Naive thymus-derived CD4-positive, alpha-beta T cell (primary cell): ENCODE results near the gene SPRTN. TPM values are rescaled to one million over a fixed set of nuclear protein-coding genes. Genes with fewer than 3 reads are reported as not detected.

Experiments
- ATAC-seq: fragments of 150-1000 bp; cut with Tn5 transposase; 2 replicates; pipeline ENCODE4 v1.10.0; 2021; ENCODE audit warnings: mild to moderate bottlenecking, moderate library complexity
- CTCF ChIA-PET: fragments of 350-600 bp; sonication (Branson Sonifier 250); formaldehyde crosslinking; loops from one replicate; lab custom pipeline; 2021; ENCODE audit warnings: antibody characterized with exemption; lab: Charles Lee
- POLR2A ChIA-PET: fragments of 350-600 bp; sonication (Branson Sonifier 250); formaldehyde crosslinking; loops from one replicate; lab custom pipeline; 2021; ENCODE audit warnings: antibody characterized with exemption, inconsistent platforms; lab: Charles Lee
- DNase-seq, 9 donors: peaks; one replicate each; pipeline versions ENCODE4 v3.0.0 to v3.0.0-alpha.2; 2020 to 2022; ENCODE audit warnings: mixed read lengths in 1 of 9
- H3K27ac ChIP-seq: one replicate; pipeline ENCODE4 v1.7.0; 2013; ENCODE audit warnings: mild to moderate bottlenecking, low read depth, low read length, moderate library complexity
- H3K27me3 ChIP-seq, 2 donors: one replicate each; pipeline ENCODE4 v1.7.0; 2013; ENCODE audit warnings: low read length in 2 of 2, mild to moderate bottlenecking in 2 of 2, moderate library complexity in 2 of 2; ENCODE audit not compliant: control insufficient read depth in 2 of 2, insufficient read depth in 2 of 2
- H3K36me3 ChIP-seq, 3 experiments: 1 replicate in 2 of 3; 2 replicates in 1 of 3; pipeline ENCODE4 v1.7.0; 2013; ENCODE audit warnings: low read length in 3 of 3, mild to moderate bottlenecking in 3 of 3, moderate library complexity in 1 of 3; ENCODE audit not compliant: insufficient read depth in 3 of 3, control insufficient read depth in 2 of 3
- H3K4me1 ChIP-seq, 2 donors: one replicate each; pipeline ENCODE4 v1.7.0; 2013; ENCODE audit warnings: low read length in 2 of 2, mild to moderate bottlenecking in 2 of 2, moderate library complexity in 1 of 2; ENCODE audit not compliant: control insufficient read depth in 2 of 2, insufficient read depth in 2 of 2
- H3K4me3 ChIP-seq: 2 replicates; pipeline ENCODE4 v1.7.0; 2013; ENCODE audit warnings: mild to moderate bottlenecking, low read length
- H3K9me3 ChIP-seq, 3 experiments: 1 replicate in 2 of 3; 2 replicates in 1 of 3; pipeline ENCODE4 v1.7.0; 2013; ENCODE audit warnings: low read length in 3 of 3; ENCODE audit not compliant: control insufficient read depth in 2 of 3
- H3K27ac Mint-ChIP-seq, 9 donors: one replicate each; pipeline ENCODE4 v1.8.0; 2020 to 2022; ENCODE audit warnings: mixed read lengths in 9 of 9, mild to moderate bottlenecking in 8 of 9, moderate library complexity in 5 of 9, inconsistent platforms in 2 of 9
- H3K27me3 Mint-ChIP-seq, 5 donors: one replicate each; pipeline ENCODE4 v1.8.0; 2021 to 2022; ENCODE audit warnings: mixed read lengths in 5 of 5, mild to moderate bottlenecking in 1 of 5
- H3K36me3 Mint-ChIP-seq, 5 donors: one replicate each; pipeline ENCODE4 v1.8.0; 2020 to 2022; ENCODE audit warnings: mixed read lengths in 5 of 5, mild to moderate bottlenecking in 3 of 5, inconsistent platforms in 1 of 5
- H3K4me1 Mint-ChIP-seq, 7 donors: one replicate each; pipeline ENCODE4 v1.8.0; 2020 to 2022; ENCODE audit warnings: mixed read lengths in 7 of 7, mild to moderate bottlenecking in 3 of 7, inconsistent platforms in 1 of 7
- H3K4me3 Mint-ChIP-seq, 10 donors: one replicate each; pipeline ENCODE4 v1.8.0; 2020 to 2022; ENCODE audit warnings: mild to moderate bottlenecking in 10 of 10, mixed read lengths in 10 of 10, moderate library complexity in 6 of 10, inconsistent platforms in 2 of 10
- H3K9me3 Mint-ChIP-seq, 11 donors: one replicate each; pipeline ENCODE4 v1.8.0; 2020 to 2022; ENCODE audit warnings: mixed read lengths in 11 of 11, mild to moderate bottlenecking in 4 of 11, inconsistent platforms in 1 of 11, moderate library complexity in 1 of 11
- intact Hi-C, 2 donors: fragments of 100-400 bp; cut with micrococcal nuclease; formaldehyde crosslinking; loops; one replicate each; pipeline ENCODE4 v1.15.1; 2023
- polyA plus RNA-seq, 2 donors: library from polyadenylated mRNA; unstranded; fragments of 300-500 nt; fragmentation: Illumina TruSeq; gene quantifications; one replicate each; pipeline ENCODE4 v1.2.3, GENCODE V29; 2021
- total RNA-seq, 6 experiments: library from RNA in 5 of 6; stranded (reverse) in 5 of 6; gene quantifications; 1 replicate in 5 of 6; 2 replicates in 1 of 6; pipeline ENCODE4 v1.2.3 and lab custom pipeline; 2021 to 2026

SPRTN gene
- total and polyA plus RNA-seq, 7 experiments from 2014 or later, result 12.5 to 25.7 (median 17.0) TPM

DNA sequence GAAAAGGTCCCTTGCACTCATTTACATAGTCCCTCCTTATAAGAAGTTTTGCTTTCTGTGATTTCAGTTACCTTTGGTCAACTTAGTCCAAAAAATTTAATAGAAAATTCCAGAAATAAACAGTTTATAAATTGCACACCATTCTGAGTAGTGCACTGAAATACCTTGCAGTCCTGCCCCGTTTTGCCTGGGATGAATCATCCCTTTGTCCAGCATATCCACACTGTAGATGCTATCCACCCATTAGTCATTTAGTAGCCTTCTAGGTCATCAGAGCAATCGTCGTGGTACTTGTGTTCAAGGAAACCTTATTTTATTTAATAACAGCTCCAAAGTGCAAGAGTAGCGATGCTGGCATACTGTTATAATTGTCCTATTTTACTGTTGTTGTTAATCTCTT lies 38.0 kb downstream of the SPRTN start:
- Histone ChIP-seq H3K4me1 (peaks cover 7 to 8% of the 10 kb centered on the region in 2 donors), H3K27ac (no peak overlapping the region), H3K27me3 (no peaks in the 10 kb centered on the region), H3K4me3 (no peak overlapping the region), H3K36me3 (peaks cover 0 to 4% (median 0%) of the 10 kb centered on the region in 3 experiments), H3K9me3 (no peaks in the 10 kb centered on the region)
- CTCF ChIA-PET, result no interaction called here
- Mint-ChIP-seq H3K4me3 (no peak overlapping the region), H3K9me3 (no peaks in the 10 kb centered on the region), H3K4me1 (peaks cover 30 to 50% (median 39%) of the 10 kb centered on the region in 7 donors), H3K27ac (no peak overlapping the region), H3K36me3 (peaks cover 0 to 9% (median 0%) of the 10 kb centered on the region in 5 donors), H3K27me3 (no peaks in the 10 kb centered on the region)
- ATAC-seq (no peak), DNase-seq (no peak)
- POLR2A ChIA-PET, result no interaction called here
- intact Hi-C loops, result loop anchor here (5.0 kb wide), 1 partner anchor 46 kb away; the partner anchor contains the start of gene EGLN1 (in 2 of the 2)

DNA sequence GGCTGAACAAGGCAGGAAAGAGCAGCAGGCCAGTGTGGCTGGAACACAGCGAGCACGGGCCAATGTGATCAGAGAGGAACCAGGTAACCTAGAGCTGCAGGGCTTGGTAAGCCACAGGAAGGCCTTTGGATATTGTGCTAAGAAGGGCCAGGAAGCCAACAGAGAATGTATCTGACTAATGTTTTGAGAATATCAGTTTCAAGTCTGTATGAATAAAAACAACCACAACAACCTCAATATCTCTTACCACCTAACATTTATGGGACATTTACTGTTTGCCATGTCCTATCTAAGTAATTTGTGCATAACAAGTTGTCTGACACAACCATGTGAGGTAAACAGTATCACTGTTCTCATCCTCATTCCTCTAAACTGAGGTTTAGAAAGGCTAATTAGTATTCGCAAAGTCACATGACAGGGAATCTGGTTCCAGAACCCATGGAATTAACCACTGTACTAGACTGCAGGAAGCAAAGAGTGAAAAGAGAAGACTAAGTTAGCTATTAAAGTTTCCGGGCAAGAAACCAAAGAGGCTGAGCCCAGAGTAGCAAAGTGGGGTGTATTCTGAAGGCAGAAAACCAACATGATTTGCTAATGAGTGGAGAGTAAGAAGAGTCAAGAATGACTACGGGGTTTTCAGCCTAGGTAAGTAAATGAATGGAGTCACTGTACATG lies 38.9 kb downstream of the SPRTN start:
- intact Hi-C loops, result loop anchor here (5.0 kb wide), 1 partner anchor 45 kb away; the partner anchor contains the start of gene EGLN1 (in 2 of the 2)
- Histone ChIP-seq H3K4me1 (peaks cover 7 to 8% of the 10 kb centered on the region in 2 donors), H3K9me3 (no peaks in the 10 kb centered on the region), H3K4me3 (no peak overlapping the region), H3K36me3 (peaks cover 0 to 1% (median 0%) of the 10 kb centered on the region in 3 experiments), H3K27ac (no peak overlapping the region), H3K27me3 (no peaks in the 10 kb centered on the region)
- peaks cover 0 to 9% (median 0%) of the 10 kb centered on the region in 5 donors for H3K36me3 Mint-ChIP-seq
- H3K4me1 Mint-ChIP-seq, result peaks cover 35 to 59% (median 48%) of the 10 kb centered on the region in 7 donors
- POLR2A ChIA-PET, result no interaction called here
- DNase-seq, result peak in 1 of 9 donors; percentile 29
- CTCF ChIA-PET, result no interaction called here
- H3K4me3 Mint-ChIP-seq, result peak overlapping the region in 3 of 10 donors; percentile 5 to 47 (median 20)
- H3K9me3 Mint-ChIP-seq, result no peaks in the 10 kb centered on the region
- H3K27me3 Mint-ChIP-seq, result no peaks in the 10 kb centered on the region
- H3K27ac Mint-ChIP-seq, result peak overlapping the region in 8 of 9 donors; percentile 6 to 60 (median 24)
- no peak for ATAC-seq

DNA sequence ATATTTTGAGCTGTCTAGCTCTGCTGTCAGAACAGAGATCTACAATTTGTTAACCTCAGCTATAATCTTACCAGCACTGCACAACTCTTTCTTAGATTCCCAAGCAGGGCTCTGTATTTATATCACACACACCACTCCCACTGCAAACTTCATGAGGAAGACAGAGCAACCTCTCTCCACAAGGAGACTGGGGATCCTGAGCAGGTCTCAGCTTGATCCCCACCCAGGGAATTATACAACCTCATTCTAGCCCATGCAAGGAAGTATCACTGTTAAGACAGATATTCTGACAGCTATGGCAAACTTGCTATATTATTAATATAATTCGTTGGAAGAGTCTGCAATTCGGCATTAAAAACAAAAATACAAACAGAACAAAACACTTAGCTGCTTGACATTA lies 43.6 kb downstream of the SPRTN start:
- POLR2A ChIA-PET, result interaction anchor here (1.1 kb wide), 1 partner anchor 39 kb away, joined by 5 read pairs; no protein-coding TSS in a partner anchor
- peaks cover 34 to 58% (median 53%) of the 10 kb centered on the region in 7 donors for H3K4me1 Mint-ChIP-seq
- CTCF ChIA-PET, result interaction anchor here (0.8 kb wide), 1 partner anchor 219 kb away, joined by 3 read pairs; no protein-coding TSS in a partner anchor

DNA sequence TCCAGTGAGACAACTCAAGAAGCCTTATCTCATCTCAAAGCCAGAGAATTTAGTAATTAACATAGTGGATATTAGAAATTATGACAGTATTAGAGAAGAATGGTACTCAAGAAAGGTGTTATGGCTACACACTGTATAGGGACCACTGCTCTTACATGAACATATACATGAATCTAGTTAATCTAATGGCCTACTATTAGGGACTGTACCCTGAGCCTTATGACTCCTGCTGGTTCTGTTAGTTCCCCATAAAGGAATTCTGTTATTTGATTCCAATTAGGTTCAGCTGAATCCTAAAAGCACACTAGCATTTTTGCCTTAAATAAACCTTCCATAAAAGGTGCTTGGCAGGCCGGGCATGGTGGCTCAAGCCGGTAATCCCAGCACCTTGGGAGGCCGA lies 44.3 kb downstream of the SPRTN start:
- no peak overlapping the region for H3K27ac ChIP-seq
- H3K4me3 ChIP-seq, result no peak overlapping the region
- DNase-seq (no peak), ATAC-seq (no peak)
- H3K36me3 ChIP-seq, result no peaks in the 10 kb centered on the region
- POLR2A ChIA-PET, result interaction anchor here (1.5 kb wide), 1 partner anchor 166 kb away, joined by 3 read pairs; no protein-coding TSS in a partner anchor
- Mint-ChIP-seq H3K36me3 (peaks cover 0 to 7% (median 0%) of the 10 kb centered on the region in 5 donors), H3K4me3 (peak overlapping the region in 1 of 10 donors; percentile 7), H3K9me3 (no peaks in the 10 kb centered on the region), H3K27me3 (no peaks in the 10 kb centered on the region), H3K27ac (peak overlapping the region in 1 of 9 donors; percentile 34), H3K4me1 (peaks cover 27 to 53% (median 46%) of the 10 kb centered on the region in 7 donors)
- intact Hi-C loops, result no loop called here
- H3K4me1 ChIP-seq, result peaks cover 0 to 5% of the 10 kb centered on the region in 2 donors
- no peaks in the 10 kb centered on the region for H3K9me3 ChIP-seq
- CTCF ChIA-PET, result no interaction called here
- no peaks in the 10 kb centered on the region for H3K27me3 ChIP-seq

More for the DNA sequence above, 43.6 kb downstream of the SPRTN start:
- intact Hi-C loops, result no loop called here
- no peaks in the 10 kb centered on the region for H3K36me3 ChIP-seq
- Mint-ChIP-seq H3K27me3 (no peaks in the 10 kb centered on the region), H3K9me3 (no peaks in the 10 kb centered on the region), H3K4me3 (peak overlapping the region in 1 of 10 donors; percentile 7), H3K27ac (peak overlapping the region in 2 of 9 donors; percentile 34 to 42), H3K36me3 (peaks cover 0 to 7% (median 0%) of the 10 kb centered on the region in 5 donors)
- H3K4me1 ChIP-seq, result peaks cover 5 to 7% of the 10 kb centered on the region in 2 donors
- no peak for ATAC-seq
- no peaks in the 10 kb centered on the region for H3K9me3 ChIP-seq
- DNase-seq, result no peak
- H3K4me3 ChIP-seq, result no peak overlapping the region
- no peak overlapping the region for H3K27ac ChIP-seq
- no peaks in the 10 kb centered on the region for H3K27me3 ChIP-seq

DNA sequence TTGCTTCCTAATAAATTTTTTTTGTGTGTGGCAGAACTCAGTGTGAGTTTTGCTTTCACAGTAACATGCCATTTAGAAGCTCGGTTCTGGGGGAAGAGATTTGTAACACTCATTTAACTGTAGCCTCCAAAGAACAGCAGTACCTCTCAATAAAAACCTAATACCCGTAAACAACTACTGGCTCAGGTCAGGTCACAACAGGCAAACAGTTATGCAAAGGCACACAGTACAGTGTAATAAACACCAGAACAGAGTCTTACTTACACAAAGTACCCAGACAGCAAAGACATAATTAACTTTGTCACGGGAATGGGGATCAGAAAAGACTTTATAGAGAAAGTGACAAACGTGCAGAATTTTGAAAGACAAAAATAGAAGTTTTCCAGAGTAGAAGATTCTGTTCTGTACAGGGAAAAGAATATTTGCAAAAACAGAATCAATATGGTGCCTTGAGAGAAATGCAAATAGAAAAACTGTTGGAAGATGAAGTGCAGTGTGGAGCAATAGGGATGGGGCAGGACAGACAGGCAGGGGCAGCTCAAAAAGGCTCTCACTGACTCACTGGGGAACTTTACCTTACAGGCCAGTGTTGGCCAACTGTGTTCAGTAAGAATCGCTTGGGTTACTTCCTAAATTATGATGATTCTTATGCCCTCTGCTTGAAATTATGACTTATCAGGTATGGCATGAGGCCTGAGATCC lies 45.2 kb downstream of the SPRTN start:
- H3K4me3 ChIP-seq, result no peak overlapping the region
- Mint-ChIP-seq H3K9me3 (no peaks in the 10 kb centered on the region), H3K27me3 (no peaks in the 10 kb centered on the region), H3K4me1 (peaks cover 24 to 53% (median 48%) of the 10 kb centered on the region in 7 donors), H3K27ac (no peak overlapping the region), H3K36me3 (peaks cover 0 to 9% (median 6%) of the 10 kb centered on the region in 5 donors), H3K4me3 (no peak overlapping the region)
- H3K27me3 ChIP-seq, result no peaks in the 10 kb centered on the region
- DNase-seq (no peak), ATAC-seq (peak; percentile 55)
- CTCF ChIA-PET, result interaction anchor here (0.8 kb wide), 1 partner anchor 705 kb away, joined by 3 read pairs; no protein-coding TSS in a partner anchor
- no peaks in the 10 kb centered on the region for H3K9me3 ChIP-seq
- H3K4me1 ChIP-seq, result no peaks in the 10 kb centered on the region
- intact Hi-C loops, result no loop called here
- H3K27ac ChIP-seq, result no peak overlapping the region
- H3K36me3 ChIP-seq, result no peaks in the 10 kb centered on the region
- POLR2A ChIA-PET, result interaction anchor here (1.5 kb wide), 1 partner anchor 165 kb away, joined by 3 read pairs; no protein-coding TSS in a partner anchor

DNA sequence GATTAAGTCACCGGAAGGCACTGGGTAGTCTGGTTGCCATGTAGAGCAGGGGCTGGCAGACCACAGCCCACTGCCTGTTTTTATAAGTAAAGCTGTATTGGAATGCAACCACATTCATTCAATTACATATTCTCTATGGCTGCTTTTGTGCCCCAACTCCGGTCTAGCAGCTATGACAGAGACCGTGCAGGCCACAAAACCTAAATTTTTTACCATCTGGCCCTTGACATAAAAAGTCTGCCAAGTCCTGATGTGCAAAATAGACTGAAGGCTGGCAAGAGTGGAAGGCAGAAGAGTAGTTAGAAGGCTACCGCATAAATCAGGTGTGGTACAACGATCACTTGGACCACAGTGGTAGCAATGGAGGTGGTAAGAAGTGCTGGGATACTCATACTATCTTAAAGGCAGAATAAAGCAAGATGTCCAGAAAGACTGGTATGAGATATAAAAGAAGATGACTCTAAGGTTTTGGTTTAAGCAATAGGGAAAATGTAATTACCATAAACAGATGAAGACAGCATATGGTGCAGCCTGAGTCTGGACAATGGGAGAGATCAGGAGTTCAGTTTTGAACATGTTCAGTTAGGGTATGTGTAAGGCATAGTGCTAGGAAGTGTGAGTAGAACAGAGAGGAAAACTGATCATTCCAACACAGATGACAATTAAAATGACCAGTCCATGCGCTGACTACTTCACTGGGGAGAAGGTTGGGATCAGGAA lies 46.8 kb downstream of the SPRTN start:
- H3K4me3 Mint-ChIP-seq, result no peak overlapping the region
- Histone ChIP-seq H3K27ac (no peak overlapping the region), H3K4me1 (no peaks in the 10 kb centered on the region), H3K27me3 (no peaks in the 10 kb centered on the region), H3K4me3 (no peak overlapping the region), H3K9me3 (no peaks in the 10 kb centered on the region), H3K36me3 (no peaks in the 10 kb centered on the region)
- POLR2A ChIA-PET, result no interaction called here
- CTCF ChIA-PET, result no interaction called here
- intact Hi-C loops, result no loop called here
- ATAC-seq, result no peak
- no peaks in the 10 kb centered on the region for H3K9me3 Mint-ChIP-seq
- H3K27me3 Mint-ChIP-seq, result no peaks in the 10 kb centered on the region
- H3K36me3 Mint-ChIP-seq, result peaks cover 0 to 9% (median 9%) of the 10 kb centered on the region in 5 donors
- no peak overlapping the region for H3K27ac Mint-ChIP-seq
- peaks cover 18 to 52% (median 40%) of the 10 kb centered on the region in 7 donors for H3K4me1 Mint-ChIP-seq
- DNase-seq, result no peak
